Common myeloid progenitor, CD34-positive (primary cell): ENCODE data around the gene ASCC1.

Source experiments
- CTCF ChIA-PET: fragments of 350-600 bp; sonication (Branson Sonifier 250); formaldehyde crosslinking; loops from one replicate; lab custom pipeline; 2021; ENCODE audit warnings: antibody characterized with exemption; lab: Charles Lee
- POLR2A ChIA-PET: fragments of 350-600 bp; sonication (Branson Sonifier 250); formaldehyde crosslinking; loops from one replicate; lab custom pipeline; 2021; ENCODE audit warnings: antibody characterized with exemption; lab: Charles Lee
- DNase-seq, 3 donors: peaks; one replicate each; pipeline versions ENCODE4 v3.0.0 to v3.0.0-alpha.2; 2013
- H3K27ac ChIP-seq, 2 experiments: 1 replicate in 1 of 2; 2 replicates in 1 of 2; pipeline ENCODE4 v1.7.0; 2013; ENCODE audit warnings: inconsistent platforms in 2 of 2, low read length in 2 of 2, mild to moderate bottlenecking in 2 of 2, low read depth in 1 of 2, moderate library complexity in 1 of 2; ENCODE audit not compliant: severe bottlenecking in 2 of 2, insufficient read depth in 1 of 2, poor library complexity in 1 of 2
- H3K27me3 ChIP-seq, 5 experiments: replicated peaks in 2 of 5; 1 replicate in 3 of 5; 2 replicates in 2 of 5; pipeline versions ENCODE4 v1.6.1 to v1.7.0; 2013; ENCODE audit warnings: low read length in 4 of 5, mild to moderate bottlenecking in 2 of 5, moderate library complexity in 2 of 5, inconsistent platforms in 1 of 5; ENCODE audit not compliant: insufficient read depth in 5 of 5, control insufficient read depth in 4 of 5
- H3K36me3 ChIP-seq, 4 experiments: 1 replicate in 2 of 4; 2 replicates in 2 of 4; pipeline versions ENCODE4 v1.6.1 to v1.7.0; 2013; ENCODE audit warnings: low read length in 3 of 4, control low read depth in 1 of 4, mild to moderate bottlenecking in 1 of 4; ENCODE audit not compliant: control insufficient read depth in 4 of 4, insufficient read depth in 4 of 4
- H3K4me1 ChIP-seq, 4 experiments: 1 replicate in 3 of 4; 2 replicates in 1 of 4; pipeline versions ENCODE4 v1.6.1 to v1.7.1; 2013; ENCODE audit warnings: low read length in 3 of 4, mild to moderate bottlenecking in 3 of 4, control low read depth in 1 of 4, inconsistent platforms in 1 of 4, moderate library complexity in 1 of 4; ENCODE audit not compliant: control insufficient read depth in 4 of 4, insufficient read depth in 4 of 4; ENCODE audit errors: control extremely low read depth in 1 of 4
- H3K4me3 ChIP-seq, 7 experiments: 1 replicate in 4 of 7; 2 replicates in 3 of 7; pipeline versions ENCODE4 v1.5.1 to v1.7.0; 2013; ENCODE audit warnings: mild to moderate bottlenecking in 7 of 7, low read length in 6 of 7, moderate library complexity in 6 of 7, inconsistent platforms in 2 of 7, low read depth in 2 of 7, control low read depth in 1 of 7; ENCODE audit not compliant: insufficient read depth in 4 of 7, control insufficient read depth in 1 of 7; ENCODE audit errors: extremely low read depth in 1 of 7
- H3K9me3 ChIP-seq, 5 experiments: 1 replicate in 4 of 5; 2 replicates in 1 of 5; pipeline versions ENCODE4 v1.6.1 to v1.7.1; 2013; ENCODE audit warnings: low read length in 4 of 5, mild to moderate bottlenecking in 2 of 5, inconsistent platforms in 1 of 5, low read depth in 1 of 5, moderate library complexity in 1 of 5; ENCODE audit not compliant: control insufficient read depth in 4 of 5, insufficient read depth in 2 of 5; ENCODE audit errors: control extremely low read depth in 1 of 5
- WGBS: methylation state at CpG from one replicate; pipeline ENCODE4 v1.1.5; 2013; ENCODE audit not compliant: insufficient coverage; 5-methylcytosine and 5-hydroxymethylcytosine counted together

Gene ASCC1

GRCh38 chr10:72124989-72125388 lies 91.1 kb downstream of the ASCC1 start:
- no peak for DNase-seq
- no peaks in the 10 kb centered on the region for H3K4me1 ChIP-seq
- ChIA-PET CTCF (interaction anchor here (0.6 to 4.1 kb wide), 11 partner anchors 10 to 224 kb away, joined by 3 to 44 read pairs (median 9); no protein-coding TSS in a partner anchor), POLR2A (no interaction called here)
- no peak overlapping the region for H3K4me3 ChIP-seq
- no CpG with 5 or more reads among the region's 1 CpG for WGBS
- H3K36me3 ChIP-seq, result peaks cover 0 to 7% (median 1%) of the 10 kb centered on the region in 4 experiments
- H3K27ac ChIP-seq, result no peak overlapping the region
- H3K9me3 ChIP-seq, result no peaks in the 10 kb centered on the region
- no peaks in the 10 kb centered on the region for H3K27me3 ChIP-seq

GRCh38 chr10:72124381-72124780 lies 91.7 kb downstream of the ASCC1 start:
- H3K36me3 ChIP-seq, result peaks cover 0 to 7% (median 2%) of the 10 kb centered on the region in 4 experiments
- no peaks in the 10 kb centered on the region for H3K4me1 ChIP-seq
- H3K4me3 ChIP-seq, result no peak overlapping the region
- ChIA-PET POLR2A (no interaction called here), CTCF (interaction anchor here (0.6 to 4.1 kb wide), 5 partner anchors 29 to 661 kb away, joined by 3 to 44 read pairs (median 3); no protein-coding TSS in a partner anchor)
- H3K27ac ChIP-seq, result no peak overlapping the region
- H3K27me3 ChIP-seq, result no peaks in the 10 kb centered on the region
- H3K9me3 ChIP-seq, result no peaks in the 10 kb centered on the region
- no peak for DNase-seq

GRCh38 chr10:72123616-72124015 lies 92.5 kb downstream of the ASCC1 start:
- ChIA-PET CTCF (interaction anchor here (4.1 kb wide), 1 partner anchor 214 kb away, joined by 44 read pairs; no protein-coding TSS in a partner anchor), POLR2A (no interaction called here)
- Histone ChIP-seq H3K4me3 (no peak overlapping the region), H3K36me3 (peaks cover 0 to 7% (median 4%) of the 10 kb centered on the region in 4 experiments), H3K4me1 (no peaks in the 10 kb centered on the region), H3K27ac (no peak overlapping the region), H3K9me3 (no peaks in the 10 kb centered on the region), H3K27me3 (no peaks in the 10 kb centered on the region)
- no peak for DNase-seq
- 100% methylated on average over 1 of the region's 4 CpGs for WGBS

- DNase-seq, result no peak
- H3K27me3 ChIP-seq, result no peaks in the 10 kb centered on the region
- no peak overlapping the region for H3K27ac ChIP-seq
- H3K9me3 ChIP-seq, result peaks cover 0 to 2% (median 0%) of the 10 kb centered on the region in 5 experiments
- no peaks in the 10 kb centered on the region for H3K4me1 ChIP-seq
- POLR2A ChIA-PET, result no interaction called here
- H3K36me3 ChIP-seq, result peaks cover 0 to 9% (median 4%) of the 10 kb centered on the region in 4 experiments
- 100% methylated on average over 3 of the region's 4 CpGs for WGBS
- CTCF ChIA-PET, result interaction anchor here (0.7 to 1.3 kb wide), 3 partner anchors 17 to 214 kb away, joined by 3 to 4 read pairs (median 4); no protein-coding TSS in a partner anchor
- H3K4me3 ChIP-seq, result no peak overlapping the region
These were observed 93.9 kb downstream of the ASCC1 start for GRCh38 chr10:72122221-72122620.

DNA sequence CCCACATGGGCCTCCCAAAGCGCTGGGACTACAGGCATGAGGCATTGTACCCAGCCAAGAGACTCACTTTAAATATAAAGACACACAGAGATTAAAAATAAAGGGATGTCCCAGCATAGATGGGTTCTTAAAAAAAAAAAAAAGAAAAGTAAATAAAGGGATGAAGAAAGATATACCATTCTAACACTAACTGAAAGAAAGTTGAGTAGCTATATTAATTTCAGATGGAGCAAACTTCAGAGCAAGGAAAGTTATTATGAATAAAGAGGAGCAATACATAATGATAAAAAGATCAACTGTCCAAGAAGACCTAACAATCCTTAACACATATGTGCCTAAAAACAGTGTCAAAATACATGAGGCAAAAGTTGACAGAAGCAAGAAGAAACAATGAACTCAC lies 94.7 kb downstream of the ASCC1 start:
- H3K4me3 ChIP-seq, result no peak overlapping the region
- ChIA-PET CTCF (interaction anchor here (1.3 kb wide), 1 partner anchor 833 kb away, joined by 3 read pairs; no protein-coding TSS in a partner anchor), POLR2A (no interaction called here)
- peaks cover 0 to 12% (median 6%) of the 10 kb centered on the region in 4 experiments for H3K36me3 ChIP-seq
- DNase-seq, result no peak
- no peak overlapping the region for H3K27ac ChIP-seq
- H3K4me1 ChIP-seq, result no peaks in the 10 kb centered on the region
- H3K9me3 ChIP-seq, result peaks cover 0 to 6% (median 3%) of the 10 kb centered on the region in 5 experiments
- H3K27me3 ChIP-seq, result no peaks in the 10 kb centered on the region
- WGBS, result no CpG with 5 or more reads among the region's 1 CpG

GRCh38 chr10:72116372-72116771 lies 99.7 kb downstream of the ASCC1 start:
- Histone ChIP-seq H3K4me1 (no peaks in the 10 kb centered on the region), H3K4me3 (no peak overlapping the region), H3K9me3 (peaks cover 0 to 10% (median 3%) of the 10 kb centered on the region in 5 experiments), H3K36me3 (peaks cover 0 to 12% (median 3%) of the 10 kb centered on the region in 4 experiments), H3K27ac (no peak overlapping the region), H3K27me3 (no peaks in the 10 kb centered on the region)
- 100% methylated on average over 1 of the region's 2 CpGs for WGBS
- ChIA-PET CTCF (interaction anchor here (1.0 to 5.0 kb wide), 6 partner anchors 9 to 228 kb away, joined by 3 to 20 read pairs (median 4); no protein-coding TSS in a partner anchor), POLR2A (no interaction called here)
- no peak for DNase-seq

DNA sequence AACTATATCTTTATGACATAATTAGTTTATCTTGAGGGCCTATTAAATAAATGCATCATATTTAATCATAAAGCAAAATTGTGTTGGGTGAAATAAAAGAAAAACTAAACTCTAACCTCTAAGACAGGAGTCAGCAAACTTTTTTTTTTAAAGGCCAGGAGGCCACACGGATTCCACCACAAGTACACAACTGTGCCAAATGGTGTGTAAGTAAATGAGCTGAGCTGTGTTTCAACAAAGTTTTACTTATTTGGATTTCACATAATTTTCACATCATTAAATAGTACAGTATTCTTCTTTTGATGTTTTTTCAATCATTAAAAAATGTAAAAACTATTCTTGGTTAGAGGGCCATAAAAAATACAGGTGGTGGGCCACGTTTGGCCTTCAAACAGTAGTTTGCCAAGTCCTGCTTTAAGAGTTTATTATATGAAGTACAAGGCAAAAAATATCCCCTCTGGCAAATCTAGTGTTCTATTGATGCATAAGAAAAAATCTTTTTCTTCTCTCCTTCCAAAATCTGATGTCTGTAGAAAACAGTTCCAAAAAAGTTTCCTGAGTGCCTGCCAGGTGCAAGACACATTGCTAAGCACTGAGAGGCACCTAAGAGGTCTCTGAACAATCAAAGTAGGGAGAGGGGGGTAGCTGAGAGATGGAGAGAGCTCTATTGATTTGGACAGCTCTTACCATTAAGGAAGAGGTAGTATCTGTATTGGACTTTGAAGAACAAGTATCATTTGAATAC lies 101.2 kb downstream of the ASCC1 start:
- ChIA-PET POLR2A (interaction anchor here (1.0 kb wide), 1 partner anchor 26 kb away, joined by 3 read pairs; no protein-coding TSS in a partner anchor), CTCF (interaction anchor here (0.9 to 5.0 kb wide), 4 partner anchors 11 to 101 kb away, joined by 3 to 20 read pairs (median 4); partner anchors contain the start of gene ANAPC16)
- Histone ChIP-seq H3K27me3 (no peaks in the 10 kb centered on the region), H3K4me1 (no peaks in the 10 kb centered on the region), H3K4me3 (no peak overlapping the region), H3K36me3 (peaks cover 0 to 12% (median 3%) of the 10 kb centered on the region in 4 experiments), H3K9me3 (peaks cover 0 to 10% (median 3%) of the 10 kb centered on the region in 5 experiments), H3K27ac (no peak overlapping the region)
- no peak for DNase-seq
- WGBS, result no CpG with 5 or more reads among the region's 2 CpGs
